NT2/D1 (cell line): ENCODE measurements around the gene NT5DC2.

Experiments
- DNase-seq: peaks from one replicate; pipeline ENCODE4 v3.0.0-alpha.2; 2011; ENCODE audit warnings: low read depth, low spot score
- H3K27me3 ChIP-seq: 2 replicates; pipeline ENCODE4 v1.6.0; 2011; ENCODE audit warnings: mild to moderate bottlenecking; ENCODE audit not compliant: insufficient read length, insufficient read depth
- H3K36me3 ChIP-seq: 2 replicates; pipeline ENCODE4 v1.6.1; 2011; ENCODE audit warnings: mild to moderate bottlenecking, low read length, mixed read lengths; ENCODE audit not compliant: insufficient read depth, insufficient read length
- H3K4me1 ChIP-seq: 2 replicates; pipeline ENCODE4 v1.5.1; 2011; ENCODE audit not compliant: insufficient read depth, insufficient read length
- H3K4me3 ChIP-seq: 2 replicates; pipeline ENCODE4 v1.5.1; 2011; ENCODE audit warnings: low read depth; ENCODE audit not compliant: insufficient read length
- H3K9ac ChIP-seq: 2 replicates; pipeline ENCODE4 v1.6.0; 2011; ENCODE audit warnings: low read depth; ENCODE audit not compliant: insufficient read length
- H3K9me3 ChIP-seq: 2 replicates; pipeline ENCODE4 v1.5.1; 2011; ENCODE audit warnings: mild to moderate bottlenecking, low read length; ENCODE audit not compliant: insufficient read depth
- SUZ12 ChIP-seq: IDR thresholded peaks from 2 replicates; pipeline ENCODE4 v1.6.1; 2011; ENCODE audit not compliant: insufficient read length, insufficient read depth; ENCODE audit errors: extremely low read depth
- YY1 ChIP-seq: IDR thresholded peaks from 2 replicates; pipeline ENCODE4 v1.6.1; 2011; ENCODE audit not compliant: insufficient read length, insufficient read depth
- ZNF274 ChIP-seq: IDR thresholded peaks from 2 replicates; pipeline ENCODE4 v1.6.1; 2011; ENCODE audit warnings: mild to moderate bottlenecking, low read depth, low read length

Gene NT5DC2

DNA sequence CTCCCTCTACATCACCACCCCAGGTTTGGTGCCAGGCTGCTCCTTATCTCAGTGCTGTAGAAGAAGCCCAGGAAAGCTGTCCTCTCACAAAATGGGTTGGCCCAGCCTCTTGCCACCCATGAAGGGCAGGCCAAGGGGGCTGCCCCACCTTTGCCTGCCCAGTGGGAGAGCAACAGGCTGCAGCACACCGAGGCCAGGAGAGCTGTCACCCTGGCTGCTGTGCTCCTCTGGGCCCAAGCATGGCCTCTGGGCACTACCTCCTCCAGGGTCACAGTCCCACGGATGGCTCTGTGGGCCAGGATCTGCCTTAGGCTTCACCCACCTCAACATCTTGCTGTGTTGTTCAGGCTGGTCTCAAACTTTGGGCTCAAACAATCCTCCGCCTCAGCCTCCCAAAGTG, 44.9 kb downstream of the NT5DC2 start:
- peaks cover 96% of the 10 kb centered on the region for H3K36me3 ChIP-seq
- TF ChIP-seq SUZ12: no peak
- no peak for TF ChIP-seq YY1
- no peak for TF ChIP-seq ZNF274

GRCh38 chr3:52487788-52488691, 45.6 kb downstream of the NT5DC2 start:
- no peaks in the 10 kb centered on the region for H3K27me3 ChIP-seq
- peaks cover 96% of the 10 kb centered on the region for H3K36me3 ChIP-seq
- no peak overlapping the region for H3K4me3 ChIP-seq
- no peak for TF ChIP-seq YY1
- no peak for TF ChIP-seq ZNF274
- no peak for TF ChIP-seq SUZ12
- H3K4me1 ChIP-seq: peaks cover 7% of the 10 kb centered on the region
- H3K9me3 ChIP-seq: no peaks in the 10 kb centered on the region
- no peak overlapping the region for H3K9ac ChIP-seq
- DNase-seq: no peak

More for the DNA sequence above, 44.9 kb downstream of the NT5DC2 start:
- Histone ChIP-seq H3K9ac (peak overlapping the region; percentile 26), H3K27me3 (no peaks in the 10 kb centered on the region), H3K4me3 (no peak overlapping the region), H3K4me1 (peaks cover 7% of the 10 kb centered on the region), H3K9me3 (no peaks in the 10 kb centered on the region)
- DNase-seq: no peak

- Histone ChIP-seq H3K4me3 (no peak overlapping the region), H3K9ac (no peak overlapping the region), H3K9me3 (no peaks in the 10 kb centered on the region), H3K4me1 (peaks cover 8% of the 10 kb centered on the region), H3K27me3 (no peaks in the 10 kb centered on the region), H3K36me3 (peaks cover 96% of the 10 kb centered on the region)
- no peak for TF ChIP-seq SUZ12
- TF ChIP-seq YY1: no peak
- TF ChIP-seq ZNF274: no peak
- DNase-seq: no peak
Observed at GRCh38 chr3:52487050-52487787, 46.4 kb downstream of the NT5DC2 start.

- no peak for DNase-seq
- Histone ChIP-seq H3K36me3 (peaks cover 96% of the 10 kb centered on the region), H3K9ac (no peak overlapping the region), H3K4me3 (no peak overlapping the region), H3K27me3 (no peaks in the 10 kb centered on the region), H3K9me3 (no peaks in the 10 kb centered on the region), H3K4me1 (peaks cover 8% of the 10 kb centered on the region)
- TF ChIP-seq YY1 (no peak), SUZ12 (no peak), ZNF274 (no peak)
Observed at GRCh38 chr3:52484680-52485461, 48.8 kb downstream of the NT5DC2 start.

- peak overlapping the region; percentile 32 for H3K9ac ChIP-seq
- H3K4me3 ChIP-seq: no peak overlapping the region
- H3K4me1 ChIP-seq: peaks cover 8% of the 10 kb centered on the region
- H3K27me3 ChIP-seq: no peaks in the 10 kb centered on the region
- H3K36me3 ChIP-seq: peaks cover 96% of the 10 kb centered on the region
- no peak for TF ChIP-seq YY1
- no peak for TF ChIP-seq ZNF274
- TF ChIP-seq SUZ12: no peak
- no peaks in the 10 kb centered on the region for H3K9me3 ChIP-seq
- DNase-seq: no peak
Observed at GRCh38 chr3:52483577-52484381, 49.9 kb downstream of the NT5DC2 start.

- TF ChIP-seq YY1: no peak
- TF ChIP-seq SUZ12: no peak
- TF ChIP-seq ZNF274: no peak
- Histone ChIP-seq H3K4me1 (peaks cover 8% of the 10 kb centered on the region), H3K4me3 (no peak overlapping the region), H3K27me3 (no peaks in the 10 kb centered on the region), H3K36me3 (peaks cover 97% of the 10 kb centered on the region), H3K9me3 (no peaks in the 10 kb centered on the region), H3K9ac (peak overlapping the region; percentile 32)
- DNase-seq: no peak
Observed at GRCh38 chr3:52483081-52483480, 50.6 kb downstream of the NT5DC2 start.
